ENCODE measurements around the gene SOHLH1. TPM values are rescaled to one million over a fixed set of nuclear protein-coding genes. Genes with fewer than 3 reads are reported as not detected.

The SOHLH1 gene
- total and polyA plus RNA-seq, 2 donors (not counting 1 experiment from before 2014, with no cell fraction given): not detected

- no peak overlapping the region for H3K27ac ChIP-seq (ENCODE audit: insufficient read depth, low read length)
- no peaks in the 10 kb centered on the region for H3K4me1 ChIP-seq (ENCODE audit: control insufficient read depth, extremely low read depth, insufficient read depth, low read length)
- no peaks in the 10 kb centered on the region for H4K20me1 ChIP-seq (ENCODE audit: control insufficient read depth, extremely low read depth, insufficient read depth, low read length)
- no peaks in the 10 kb centered on the region for H3K9me3 ChIP-seq (ENCODE audit: control insufficient read depth, insufficient read depth, low read depth, low read length)
- TF ChIP-seq EZH2 (IDR thresholded peaks at IDR 0.05; ENCODE audit: low read length, missing control alignments): no peak
- TF ChIP-seq CTCF (conservative IDR thresholded peaks at IDR 0.05 in 1 of 2, IDR thresholded peaks at IDR 0.05 in 1 of 2; ENCODE audit: low read depth in 1 of 2, low read length in 2 of 2): no peak
- H3K9ac ChIP-seq (ENCODE audit: insufficient read depth, low read length): no peak overlapping the region
- H2AFZ ChIP-seq (ENCODE audit: low read length): no peak overlapping the region
- no peak overlapping the region for H3K4me2 ChIP-seq (ENCODE audit: extremely low read depth, insufficient read depth, low read length)
- no peaks in the 10 kb centered on the region for H3K27me3 ChIP-seq (ENCODE audit: control insufficient read depth, insufficient read depth, low read length)
- H3K4me3 ChIP-seq (replicated peaks in 1 of 4; ENCODE audit: control extremely low read depth in 1 of 4, insufficient read depth in 1 of 4, low read depth in 3 of 4, low read length in 4 of 4): no peak overlapping the region
- no peaks in the 10 kb centered on the region for H3K36me3 ChIP-seq (ENCODE audit: control insufficient read depth, insufficient read depth, low read length)
- no peaks in the 10 kb centered on the region for H3K79me2 ChIP-seq (ENCODE audit: control insufficient read depth, insufficient read depth, low read length)
- DNase-seq (ENCODE audit: low read depth in 2 of 2): no peak
Observed at GRCh38 chr9:135689011-135689410, 10.3 kb downstream of the SOHLH1 start.

DNA sequence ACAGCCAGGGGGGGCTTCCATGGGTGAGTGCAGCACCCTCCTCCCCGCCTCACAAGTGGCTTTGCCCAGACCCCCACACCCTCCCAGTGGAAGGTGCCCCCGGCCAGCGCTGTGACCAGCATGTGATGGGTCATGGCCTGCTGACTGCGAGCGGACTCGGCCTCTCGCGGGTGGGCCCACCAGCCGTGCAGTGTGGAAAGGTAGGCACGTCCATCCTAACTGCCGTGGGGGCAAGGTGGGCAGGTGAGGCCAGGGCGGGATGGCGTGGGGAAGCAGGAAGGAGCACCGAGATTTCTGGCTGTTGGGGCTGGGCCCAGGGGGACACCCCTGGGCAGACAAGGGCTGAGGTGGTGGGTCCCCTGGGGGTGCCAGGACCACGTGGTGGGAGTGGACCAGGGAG is 12.1 kb downstream of the SOHLH1 start:
- H3K9me3 ChIP-seq (ENCODE audit: control insufficient read depth, insufficient read depth, low read depth, low read length): no peaks in the 10 kb centered on the region
- no peak overlapping the region for H3K9ac ChIP-seq (ENCODE audit: insufficient read depth, low read length)
- no peaks in the 10 kb centered on the region for H3K79me2 ChIP-seq (ENCODE audit: control insufficient read depth, insufficient read depth, low read length)
- no peak overlapping the region for H2AFZ ChIP-seq (ENCODE audit: low read length)
- TF ChIP-seq CTCF (conservative IDR thresholded peaks at IDR 0.05 in 1 of 2, IDR thresholded peaks at IDR 0.05 in 1 of 2; ENCODE audit: low read depth in 1 of 2, low read length in 2 of 2): no peak
- no peak for TF ChIP-seq EZH2 (IDR thresholded peaks at IDR 0.05; ENCODE audit: low read length, missing control alignments)
- H3K36me3 ChIP-seq (ENCODE audit: control insufficient read depth, insufficient read depth, low read length): no peaks in the 10 kb centered on the region
- no peaks in the 10 kb centered on the region for H3K27me3 ChIP-seq (ENCODE audit: control insufficient read depth, insufficient read depth, low read length)
- H3K4me1 ChIP-seq (ENCODE audit: control insufficient read depth, extremely low read depth, insufficient read depth, low read length): no peaks in the 10 kb centered on the region
- H3K4me2 ChIP-seq (ENCODE audit: extremely low read depth, insufficient read depth, low read length): no peak overlapping the region
- H3K4me3 ChIP-seq (replicated peaks in 1 of 4; ENCODE audit: control extremely low read depth in 1 of 4, insufficient read depth in 1 of 4, low read depth in 3 of 4, low read length in 4 of 4): no peak overlapping the region
- DNase-seq (ENCODE audit: low read depth in 2 of 2): no peak
- no peak overlapping the region for H3K27ac ChIP-seq (ENCODE audit: insufficient read depth, low read length)
- H4K20me1 ChIP-seq (ENCODE audit: control insufficient read depth, extremely low read depth, insufficient read depth, low read length): no peaks in the 10 kb centered on the region

- Histone ChIP-seq H3K27ac (ENCODE audit: insufficient read depth, low read length) (no peak overlapping the region), H4K20me1 (ENCODE audit: control insufficient read depth, extremely low read depth, insufficient read depth, low read length) (no peaks in the 10 kb centered on the region), H3K4me3 (replicated peaks in 1 of 4; ENCODE audit: control extremely low read depth in 1 of 4, insufficient read depth in 1 of 4, low read depth in 3 of 4, low read length in 4 of 4) (no peak overlapping the region), H3K27me3 (ENCODE audit: control insufficient read depth, insufficient read depth, low read length) (no peaks in the 10 kb centered on the region), H2AFZ (ENCODE audit: low read length) (no peak overlapping the region), H3K79me2 (ENCODE audit: control insufficient read depth, insufficient read depth, low read length) (no peaks in the 10 kb centered on the region), H3K4me1 (ENCODE audit: control insufficient read depth, extremely low read depth, insufficient read depth, low read length) (no peaks in the 10 kb centered on the region), H3K9ac (ENCODE audit: insufficient read depth, low read length) (no peak overlapping the region), H3K36me3 (ENCODE audit: control insufficient read depth, insufficient read depth, low read length) (no peaks in the 10 kb centered on the region), H3K9me3 (ENCODE audit: control insufficient read depth, insufficient read depth, low read depth, low read length) (no peaks in the 10 kb centered on the region), H3K4me2 (ENCODE audit: extremely low read depth, insufficient read depth, low read length) (no peak overlapping the region)
- no peak for DNase-seq (ENCODE audit: low read depth in 2 of 2)
- TF ChIP-seq CTCF (conservative IDR thresholded peaks at IDR 0.05 in 1 of 2, IDR thresholded peaks at IDR 0.05 in 1 of 2; ENCODE audit: low read depth in 1 of 2, low read length in 2 of 2) (no peak), EZH2 (IDR thresholded peaks at IDR 0.05; ENCODE audit: low read length, missing control alignments) (no peak)
Observed at GRCh38 chr9:135684691-135685090, 14.6 kb downstream of the SOHLH1 start.

Measured in fibroblast of lung (primary cell).